Suprapubic skin (tissue), 4 donors: ENCODE measurements around the gene HBG2.

Source experiments
- CTCF ChIP-seq, 2 donors: fragments of 200-600 bp in 1 of 2; fragments of 450-650 bp in 1 of 2; sonication (generic) in 1 of 2; IDR thresholded peaks; one replicate each; pipeline ENCODE4 v1.5.1; 2016 to 2019; ENCODE audit warnings: antibody characterized with exemption in 2 of 2, mild to moderate bottlenecking in 1 of 2, moderate library complexity in 1 of 2
- EP300 ChIP-seq: sonication (generic); formaldehyde crosslinking; IDR thresholded peaks from one replicate; pipeline ENCODE4 v1.6.1; 2017; ENCODE audit warnings: antibody characterized with exemption
- POLR2A ChIP-seq, 2 donors: fragments of 450-650 bp; IDR thresholded peaks; one replicate each; pipeline ENCODE4 v1.6.1; 2017; ENCODE audit warnings: antibody characterized with exemption in 2 of 2, mild to moderate bottlenecking in 2 of 2, moderate library complexity in 2 of 2
- POLR2AphosphoS5 ChIP-seq, 3 donors: sonication (generic); formaldehyde crosslinking; IDR thresholded peaks; one replicate each; pipeline ENCODE4 v1.6.1; 2017; ENCODE audit warnings: antibody characterized with exemption in 3 of 3

- TF ChIP-seq CTCF (IDR thresholded peaks at IDR 0.05): no peak
- no peak for TF ChIP-seq POLR2AphosphoS5 (IDR thresholded peaks at IDR 0.05)
- no peak for TF ChIP-seq POLR2A (IDR thresholded peaks at IDR 0.05)
- TF ChIP-seq EP300: no peak
These were observed 14.5 kb downstream of the HBG2 start for GRCh38 chr11:5240056-5240455.
